Thoracic aorta (tissue), 2 donors: ENCODE data around the gene HELB. TPM values are rescaled to one million over a fixed set of nuclear protein-coding genes. Genes with fewer than 3 reads are reported as not detected.

Experiments used
- ATAC-seq: fragments of 150-250 bp; one replicate; pipeline ENCODE4 v1.8.0; 2017; ENCODE audit warnings: low read depth; ENCODE audit not compliant: insufficient number of reproducible peaks, low FRiP score
- DNase-seq: peaks from one replicate; pipeline ENCODE4 v3.0.0-alpha.2; 2020; ENCODE audit warnings: low spot score
- H3K27ac ChIP-seq, 2 donors: fragments of 200-600 bp; sonication (generic); 1 replicate in 1 of 2; 2 replicates in 1 of 2; pipeline ENCODE4 v1.5.1; 2016; ENCODE audit warnings: mild to moderate bottlenecking in 2 of 2, moderate library complexity in 2 of 2
- H3K27me3 ChIP-seq: fragments of 200-600 bp; sonication (generic); replicated peaks from 2 replicates; pipeline ENCODE4 v1.6.0; 2016; ENCODE audit warnings: mild to moderate bottlenecking; ENCODE audit not compliant: insufficient read depth
- H3K36me3 ChIP-seq: fragments of 200-600 bp; sonication (generic); one replicate; pipeline ENCODE4 v1.5.1; 2016
- H3K4me1 ChIP-seq, 2 donors: fragments of 200-600 bp; sonication (generic); 1 replicate in 1 of 2; 2 replicates in 1 of 2; pipeline versions ENCODE4 v1.5.1 to v1.6.0; 2016; ENCODE audit warnings: low read depth in 2 of 2, mild to moderate bottlenecking in 1 of 2; ENCODE audit not compliant: control insufficient read depth in 1 of 2
- H3K4me3 ChIP-seq: fragments of 200-600 bp; sonication (generic); 2 replicates; pipeline ENCODE4 v1.5.1; 2016; ENCODE audit warnings: mild to moderate bottlenecking
- H3K9me3 ChIP-seq: fragments of 200-600 bp; sonication (generic); 2 replicates; pipeline ENCODE4 v1.5.1; 2016
- CTCF ChIP-seq: fragments of 200-600 bp; sonication (generic); IDR thresholded peaks from one replicate; pipeline ENCODE4 v1.5.1; 2019; ENCODE audit warnings: antibody characterized with exemption
- total RNA-seq, 2 donors: library from RNA; depleted of rRNA; stranded (reverse); fragments of >200 nt; gene quantifications; one replicate each; pipeline versions ENCODE4 v1.1.0 to v1.2.3, GENCODE V29; 2016

HELB gene
- total RNA-seq, 2 donors from 2014 or later, result 1.2 to 10.2 TPM

- no peaks in the 10 kb centered on the region for H3K27me3 ChIP-seq
Observed at GRCh38 chr12:66273147-66273546, 29.1 kb upstream of the HELB start.

GRCh38 chr12:66275040-66275439 is 27.3 kb upstream of the HELB start:
- Histone ChIP-seq H3K4me1 (no peaks in the 10 kb centered on the region), H3K36me3 (no peaks in the 10 kb centered on the region), H3K9me3 (no peaks in the 10 kb centered on the region), H3K27me3 (no peaks in the 10 kb centered on the region), H3K27ac (no peak overlapping the region), H3K4me3 (no peak overlapping the region)
- ATAC-seq (no peak), DNase-seq (no peak)
- no peak for TF ChIP-seq CTCF

More at GRCh38 chr12:66273147-66273546, 29.1 kb upstream of the HELB start:
- Histone ChIP-seq H3K4me1 (no peaks in the 10 kb centered on the region), H3K36me3 (no peaks in the 10 kb centered on the region), H3K4me3 (no peak overlapping the region), H3K27ac (no peak overlapping the region), H3K9me3 (no peaks in the 10 kb centered on the region)
- DNase-seq, result no peak
- TF ChIP-seq CTCF, result no peak
- no peak for ATAC-seq

GRCh38 chr12:66279123-66279712 is 23.1 kb upstream of the HELB start:
- Histone ChIP-seq H3K9me3 (no peaks in the 10 kb centered on the region), H3K4me1 (no peaks in the 10 kb centered on the region), H3K4me3 (no peak overlapping the region), H3K27ac (no peak overlapping the region), H3K36me3 (no peaks in the 10 kb centered on the region), H3K27me3 (no peaks in the 10 kb centered on the region)
- ATAC-seq (no peak), DNase-seq (no peak)
- TF ChIP-seq CTCF, result no peak

- Histone ChIP-seq H3K4me3 (no peak overlapping the region), H3K27me3 (no peaks in the 10 kb centered on the region), H3K4me1 (no peaks in the 10 kb centered on the region), H3K9me3 (no peaks in the 10 kb centered on the region), H3K36me3 (no peaks in the 10 kb centered on the region), H3K27ac (no peak overlapping the region)
- no peak for ATAC-seq
- DNase-seq, result no peak
- TF ChIP-seq CTCF, result no peak
Observed at GRCh38 chr12:66280561-66280960, 21.7 kb upstream of the HELB start.

- DNase-seq (no peak), ATAC-seq (no peak)
- no peaks in the 10 kb centered on the region for H3K36me3 ChIP-seq
- TF ChIP-seq CTCF, result no peak
- no peaks in the 10 kb centered on the region for H3K4me1 ChIP-seq
- no peak overlapping the region for H3K27ac ChIP-seq
- H3K4me3 ChIP-seq, result no peak overlapping the region
- H3K9me3 ChIP-seq, result no peaks in the 10 kb centered on the region
- H3K27me3 ChIP-seq, result no peaks in the 10 kb centered on the region
Observed at GRCh38 chr12:66282244-66282643, 20.0 kb upstream of the HELB start.
